PFSK-1 (cell line): ENCODE results near the gene FAS.

Source experiments
- POLR2AphosphoS5 ChIP-seq: IDR thresholded peaks from 2 replicates; pipeline ENCODE4 v1.6.1; 2012; ENCODE audit warnings: low read depth, mild to moderate bottlenecking, control low read depth, low read length, moderate library complexity
- REST ChIP-seq, 2 experiments: IDR thresholded peaks; 2 replicates each; pipeline versions ENCODE4 v1.6.1 to v1.8.0; 2011 to 2012; ENCODE audit warnings: low read depth in 2 of 2, low read length in 2 of 2, control low read depth in 1 of 2, inconsistent platforms in 1 of 2, mild to moderate bottlenecking in 1 of 2, moderate library complexity in 1 of 2; ENCODE audit not compliant: insufficient read depth in 1 of 2

- no peak for TF ChIP-seq REST (IDR thresholded peaks at IDR 0.05; ENCODE audit: insufficient read depth in 1 of 2, low read depth in 2 of 2, low read length in 2 of 2)
- TF ChIP-seq POLR2AphosphoS5, result no peak
Observed at GRCh38 chr10:89032141-89032891, 41.7 kb downstream of the FAS start.
